B cell (primary cell): ENCODE results near the gene ADGRA3.

ENCODE experiments used
- EZH2 ChIP-seq: IDR thresholded peaks from 2 replicates; pipeline ENCODE4 v1.6.1; 2012; ENCODE audit warnings: borderline replicate concordance, low read depth, mild to moderate bottlenecking, moderate library complexity, low read length; ENCODE audit not compliant: insufficient read depth, poor library complexity, severe bottlenecking
- TF ChIP-seq, protein P1 (sequence below): fragments of 200-600 bp; IDR thresholded peaks from one replicate; pipeline ENCODE4 v1.8.0; 2022; ENCODE audit warnings: antibody characterized with exemption, mild to moderate bottlenecking

GRCh38 chr4:22416403-22416802 is 99.5 kb downstream of the ADGRA3 start:
- TF ChIP-seq, protein P1, sequence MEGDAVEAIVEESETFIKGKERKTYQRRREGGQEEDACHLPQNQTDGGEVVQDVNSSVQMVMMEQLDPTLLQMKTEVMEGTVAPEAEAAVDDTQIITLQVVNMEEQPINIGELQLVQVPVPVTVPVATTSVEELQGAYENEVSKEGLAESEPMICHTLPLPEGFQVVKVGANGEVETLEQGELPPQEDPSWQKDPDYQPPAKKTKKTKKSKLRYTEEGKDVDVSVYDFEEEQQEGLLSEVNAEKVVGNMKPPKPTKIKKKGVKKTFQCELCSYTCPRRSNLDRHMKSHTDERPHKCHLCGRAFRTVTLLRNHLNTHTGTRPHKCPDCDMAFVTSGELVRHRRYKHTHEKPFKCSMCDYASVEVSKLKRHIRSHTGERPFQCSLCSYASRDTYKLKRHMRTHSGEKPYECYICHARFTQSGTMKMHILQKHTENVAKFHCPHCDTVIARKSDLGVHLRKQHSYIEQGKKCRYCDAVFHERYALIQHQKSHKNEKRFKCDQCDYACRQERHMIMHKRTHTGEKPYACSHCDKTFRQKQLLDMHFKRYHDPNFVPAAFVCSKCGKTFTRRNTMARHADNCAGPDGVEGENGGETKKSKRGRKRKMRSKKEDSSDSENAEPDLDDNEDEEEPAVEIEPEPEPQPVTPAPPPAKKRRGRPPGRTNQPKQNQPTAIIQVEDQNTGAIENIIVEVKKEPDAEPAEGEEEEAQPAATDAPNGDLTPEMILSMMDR: no peak
- no peak for TF ChIP-seq EZH2
